ENCODE data around the gene IPO7.
"Not testable (repeated sequence)": the region's sequence is repeated elsewhere in the genome, so short reads cannot be mapped to it uniquely, and the experiment has no call there.

The IPO7 gene

GRCh38 chr11:9384535-9385326 lies at the start of gene IPO7:
TSS of gene IPO7 (plus strand) at chr11:9384652. CDS start at chr11:9384764, 112 bp downstream.
- peak; percentile 92 for DNase-seq

GRCh38 chr11:9341638-9342178 lies 42.7 kb upstream of the IPO7 start:
- DNase-seq, result no peak

- DNase-seq, result no peak
Observed at GRCh38 chr11:9344061-9344680, 40.3 kb upstream of the IPO7 start.

- no peak for DNase-seq
Observed at GRCh38 chr11:9347100-9347499, 37.4 kb upstream of the IPO7 start.

GRCh38 chr11:9347779-9348178 lies 36.7 kb upstream of the IPO7 start:
- DNase-seq, result not testable (repeated sequence)

- no peak for DNase-seq
Observed at GRCh38 chr11:9351321-9351881, 33.1 kb upstream of the IPO7 start.

- no peak for DNase-seq
Observed at GRCh38 chr11:9357041-9357440, 27.4 kb upstream of the IPO7 start.

GRCh38 chr11:9360862-9361622 lies 23.4 kb upstream of the IPO7 start:
- DNase-seq, result not testable (repeated sequence)

- DNase-seq, result no peak
Observed at GRCh38 chr11:9362393-9362863, 22.0 kb upstream of the IPO7 start.

- peak; percentile 88 for DNase-seq
Observed at GRCh38 chr11:9363954-9364912, 20.2 kb upstream of the IPO7 start.

GRCh38 chr11:9367551-9367950 lies 16.9 kb upstream of the IPO7 start:
- no peak for DNase-seq

- no peak for DNase-seq
Observed at GRCh38 chr11:9377036-9377435, 7.4 kb upstream of the IPO7 start.

GRCh38 chr11:9379041-9379440 lies 5.4 kb upstream of the IPO7 start:
- DNase-seq, result no peak

GRCh38 chr11:9380773-9381172 lies 3.7 kb upstream of the IPO7 start:
- DNase-seq, result no peak

GRCh38 chr11:9385327-9385899 lies 961 bp downstream of the IPO7 start:
- no peak for DNase-seq

GRCh38 chr11:9386086-9386485 lies 1.6 kb downstream of the IPO7 start:
- DNase-seq, result no peak

GRCh38 chr11:9386901-9387300 lies 2.4 kb downstream of the IPO7 start:
- DNase-seq, result no peak

GRCh38 chr11:9396310-9396709 lies 11.9 kb downstream of the IPO7 start:
- DNase-seq, result no peak

GRCh38 chr11:9396752-9397151 lies 12.3 kb downstream of the IPO7 start:
- no peak for DNase-seq

- no peak for DNase-seq
Observed at GRCh38 chr11:9397746-9398680, 13.6 kb downstream of the IPO7 start.

Data from activated CD8-positive, alpha-beta memory T cell treated with anti-CD3 and anti-CD28 coated beads for 24 hours (primary cell).